ENCODE results near the gene KCNIP2.

The KCNIP2 gene

GRCh38 chr10:101783736-101784118, 59.9 kb downstream of the KCNIP2 start:
- FAIRE-seq (no peak), DNase-seq (ENCODE audit: low spot score) (peak; percentile 19)

- peak; percentile 95 for DNase-seq (ENCODE audit: low spot score)
- FAIRE-seq, result peak; percentile 56
These were observed 60.5 kb downstream of the KCNIP2 start, which contains the start of gene NPM3 for GRCh38 chr10:101782811-101783735. TSS of gene NPM3 (minus strand) at chr10:101783446. CDS start at chr10:101783390, 56 bp downstream.

- no peak for FAIRE-seq
- no peak for DNase-seq (ENCODE audit: low spot score)
These were observed 61.4 kb downstream of the KCNIP2 start for GRCh38 chr10:101781984-101782810.

- FAIRE-seq (peak; percentile 50), DNase-seq (ENCODE audit: low spot score) (no peak)
These were observed 62.0 kb downstream of the KCNIP2 start for GRCh38 chr10:101781655-101781983.

- no peak for FAIRE-seq
- peak; percentile 83 for DNase-seq (ENCODE audit: low spot score)
These were observed 62.6 kb downstream of the KCNIP2 start for GRCh38 chr10:101780818-101781654.

- FAIRE-seq (no peak), DNase-seq (ENCODE audit: low spot score) (no peak)
These were observed 63.3 kb downstream of the KCNIP2 start for GRCh38 chr10:101780187-101780817.

- FAIRE-seq (no peak), DNase-seq (ENCODE audit: low spot score) (no peak)
These were observed 63.9 kb downstream of the KCNIP2 start for GRCh38 chr10:101779544-101780186.

- DNase-seq (ENCODE audit: low spot score) (no peak), FAIRE-seq (no peak)
These were observed 64.6 kb downstream of the KCNIP2 start for GRCh38 chr10:101778781-101779543.

DNA sequence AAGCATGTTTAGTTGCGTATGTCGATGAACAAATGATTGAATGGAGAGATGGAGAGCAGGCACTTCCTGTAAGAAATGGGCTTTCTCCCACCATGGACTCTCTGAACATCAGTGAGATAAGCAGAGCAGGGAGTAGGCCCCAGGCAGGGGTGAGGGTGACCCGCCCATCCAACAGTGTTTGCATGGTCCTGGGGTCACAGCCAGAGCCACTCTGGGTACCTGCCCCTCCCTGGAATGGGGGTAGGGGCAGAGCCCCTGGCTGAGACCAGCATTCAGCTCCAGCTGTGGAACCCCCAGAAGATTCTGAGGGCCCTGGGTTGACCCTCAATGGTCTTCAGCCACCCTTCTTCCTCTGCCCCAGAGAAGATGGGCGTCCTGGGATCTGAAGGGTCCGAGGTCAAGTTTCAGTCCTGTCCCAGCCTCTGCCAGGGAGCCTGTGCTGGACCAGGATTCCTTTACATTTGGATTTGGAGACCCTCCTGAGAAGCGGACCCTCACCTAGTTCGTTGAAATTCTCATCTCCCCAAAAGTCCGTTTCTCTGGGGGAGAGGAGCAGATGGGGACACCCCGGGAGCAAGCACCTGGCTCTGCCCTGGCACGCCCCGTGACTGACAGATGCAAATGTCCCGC, 65.3 kb downstream of the KCNIP2 start:
- DNase-seq (ENCODE audit: low spot score), result no peak
- no peak for FAIRE-seq

- FAIRE-seq (peak; percentile 23), DNase-seq (ENCODE audit: low spot score) (no peak)
These were observed 65.9 kb downstream of the KCNIP2 start for GRCh38 chr10:101777619-101778145.

GRCh38 chr10:101776161-101776817, 67.3 kb downstream of the KCNIP2 start:
- FAIRE-seq, result no peak
- no peak for DNase-seq (ENCODE audit: low spot score)

Data from urothelium cell line (cell line).